HG02678 (cell line): Measurements from ENCODE around the gene MRO.
"Not testable (repeated sequence)": the region's sequence is repeated elsewhere in the genome, so short reads cannot be mapped to it uniquely, and the experiment has no call there.

ENCODE experiments used
- ATAC-seq: cut with Tn5 transposase; IDR thresholded peaks from one replicate; pipeline ENCODE4 v1.9.1; 2021; ENCODE audit warnings: mild to moderate bottlenecking, moderate library complexity; ENCODE audit not compliant: unreplicated experiment

MRO gene

DNA sequence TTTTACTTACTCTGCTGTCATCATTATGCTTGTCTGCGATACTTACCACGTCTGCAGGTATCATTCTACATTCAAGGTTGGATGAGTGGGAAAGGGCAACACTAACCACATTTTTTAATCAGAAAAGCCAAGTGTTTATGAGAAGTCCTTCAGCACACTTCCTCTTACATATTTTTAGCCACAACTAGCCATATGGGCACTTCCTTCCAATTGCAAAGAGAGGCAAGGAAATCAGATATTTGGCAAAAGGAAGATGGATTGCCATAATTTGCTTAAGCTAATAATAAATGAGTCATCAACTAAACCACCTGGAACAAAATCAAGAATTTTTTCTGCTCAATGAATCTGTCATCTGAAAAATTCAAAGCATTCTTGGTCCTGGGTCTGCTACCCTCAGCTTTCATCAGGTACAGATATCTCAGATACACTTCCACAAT is 16.7 kb upstream of the MRO start:
- no peak for ATAC-seq

DNA sequence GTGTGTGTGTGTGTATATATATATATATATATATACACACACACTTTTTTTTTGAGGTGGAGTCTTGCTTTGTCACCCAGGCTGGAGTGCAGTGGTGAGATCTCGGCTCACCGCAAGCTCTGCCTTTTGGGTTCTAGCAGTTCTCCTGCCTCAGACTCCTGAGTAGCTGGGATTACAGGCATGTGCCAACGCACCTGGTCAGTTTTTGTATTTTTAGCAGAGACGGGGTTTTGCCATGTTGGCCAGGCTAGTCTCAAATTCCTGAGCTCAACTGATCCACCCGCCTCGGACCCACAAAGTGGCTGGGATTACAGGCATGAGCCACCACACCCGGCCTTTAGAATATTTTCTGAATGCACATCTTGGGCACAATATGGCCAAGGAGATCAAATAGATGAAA is 13.7 kb upstream of the MRO start:
- not testable (repeated sequence) for ATAC-seq

DNA sequence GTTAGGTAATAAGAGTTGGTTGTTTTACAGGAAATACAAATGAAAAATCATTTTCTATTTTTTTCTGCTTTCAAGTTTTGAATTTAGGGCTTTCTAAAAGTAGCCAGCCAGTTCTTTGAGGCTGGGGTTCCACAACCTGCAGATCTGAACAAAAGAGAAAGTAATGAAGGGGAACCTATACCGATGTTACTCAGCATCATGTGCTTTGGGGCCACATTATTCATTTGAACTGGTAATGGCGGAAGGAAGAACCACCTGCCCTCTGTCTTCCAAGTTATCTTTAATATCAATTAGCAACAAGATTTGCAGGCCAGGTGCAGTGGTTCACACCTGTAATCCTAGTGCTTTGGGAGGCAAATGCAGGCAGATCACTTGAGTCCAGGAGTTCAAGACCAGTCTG is 12.9 kb upstream of the MRO start:
- ATAC-seq, result no peak

DNA sequence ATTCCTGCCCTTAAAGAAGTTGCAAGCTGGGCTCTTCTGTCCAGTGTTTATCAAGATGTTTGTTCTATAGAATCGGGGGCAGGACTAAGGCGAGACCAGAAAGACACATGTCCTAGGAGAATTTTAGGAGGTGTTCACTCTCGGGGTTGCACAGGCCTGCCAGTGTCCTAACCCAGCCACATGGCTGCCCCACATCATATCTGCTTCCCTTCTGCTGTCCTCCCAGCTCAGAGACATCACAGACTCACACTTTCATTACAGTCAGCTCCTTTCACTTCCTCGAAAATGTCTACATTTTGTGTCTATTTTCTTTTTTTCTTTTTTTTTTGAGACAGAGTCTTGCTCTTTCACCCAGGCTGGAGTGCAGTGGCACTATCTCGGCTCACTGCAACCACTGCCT is 10.7 kb upstream of the MRO start:
- peak; percentile 71 for ATAC-seq

DNA sequence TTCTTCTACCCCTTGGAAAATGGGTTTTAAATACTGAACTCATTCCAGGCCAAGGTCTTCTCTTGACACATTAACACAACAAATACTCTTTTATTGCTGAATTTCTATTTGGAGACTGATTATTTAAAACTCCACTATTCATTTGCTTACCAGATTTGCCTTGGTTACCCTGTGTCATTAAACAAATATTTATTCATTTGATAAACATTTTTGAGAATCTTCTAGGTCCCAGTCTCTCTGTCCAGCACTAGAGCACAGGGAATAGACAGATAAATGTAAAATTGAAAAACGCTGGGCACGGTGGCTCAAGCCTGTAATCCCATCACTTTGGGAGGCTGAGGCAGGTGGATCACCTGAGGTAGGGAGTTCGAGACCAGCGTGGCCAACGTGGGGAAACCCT is 9.8 kb upstream of the MRO start:
- no peak for ATAC-seq

DNA sequence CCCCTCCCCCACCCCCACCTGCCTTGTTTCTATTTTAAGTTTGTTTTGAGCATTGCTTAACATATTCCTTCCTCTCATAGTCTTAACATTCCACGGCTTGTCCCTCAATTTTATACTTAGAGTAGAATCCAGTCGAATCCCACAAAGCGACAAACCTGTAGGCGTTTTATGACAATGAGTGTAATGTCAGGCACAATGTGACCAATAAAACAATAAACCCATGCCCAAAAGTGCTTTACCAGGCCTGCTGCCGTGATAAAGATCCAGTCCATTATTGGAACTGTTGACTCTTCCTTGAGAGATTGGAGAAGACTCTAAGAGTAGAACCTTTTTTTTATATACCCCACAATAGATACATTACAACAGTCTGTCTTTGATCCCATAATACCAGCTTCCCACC is 6.2 kb upstream of the MRO start:
- ATAC-seq, result no peak

DNA sequence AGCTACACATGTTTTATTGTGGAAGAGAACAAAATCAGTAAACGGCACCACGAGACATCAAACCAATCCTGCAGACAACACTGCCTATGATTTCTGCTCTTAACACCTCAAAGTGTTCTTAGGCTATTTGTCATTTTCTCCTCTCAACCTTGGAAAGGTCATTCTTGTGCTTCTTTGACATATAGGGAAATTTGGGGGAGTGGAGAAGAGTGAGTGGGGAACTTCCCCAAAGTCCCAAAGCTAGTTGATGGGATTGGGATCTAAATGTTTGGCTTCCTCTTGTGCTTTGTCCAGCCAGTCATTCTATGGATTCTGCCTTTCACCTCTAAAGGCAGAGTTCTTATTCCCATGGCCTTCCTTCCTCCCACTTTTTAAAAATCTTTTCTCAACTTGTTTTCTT is 5.8 kb upstream of the MRO start:
- no peak for ATAC-seq

DNA sequence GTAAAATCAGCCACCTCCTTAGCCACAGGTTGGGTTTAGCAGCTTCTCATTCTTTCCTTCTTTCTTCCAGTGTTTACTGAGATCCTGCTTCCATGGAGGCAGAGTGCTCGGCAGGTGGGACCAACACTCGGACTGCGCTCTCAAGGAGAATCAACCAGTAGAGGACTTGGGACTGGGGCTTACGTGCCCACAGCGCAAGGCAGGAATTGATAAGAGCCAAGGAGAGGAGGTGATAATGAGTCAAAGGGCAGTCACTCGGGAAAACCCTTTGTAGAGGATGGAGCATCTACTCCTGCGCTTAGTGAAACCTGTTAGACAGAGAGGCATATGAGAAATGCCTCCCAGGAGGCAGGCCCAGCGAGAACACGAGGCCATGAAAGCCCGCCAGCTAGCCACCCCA is 2.9 kb upstream of the MRO start:
- ATAC-seq, result no peak

DNA sequence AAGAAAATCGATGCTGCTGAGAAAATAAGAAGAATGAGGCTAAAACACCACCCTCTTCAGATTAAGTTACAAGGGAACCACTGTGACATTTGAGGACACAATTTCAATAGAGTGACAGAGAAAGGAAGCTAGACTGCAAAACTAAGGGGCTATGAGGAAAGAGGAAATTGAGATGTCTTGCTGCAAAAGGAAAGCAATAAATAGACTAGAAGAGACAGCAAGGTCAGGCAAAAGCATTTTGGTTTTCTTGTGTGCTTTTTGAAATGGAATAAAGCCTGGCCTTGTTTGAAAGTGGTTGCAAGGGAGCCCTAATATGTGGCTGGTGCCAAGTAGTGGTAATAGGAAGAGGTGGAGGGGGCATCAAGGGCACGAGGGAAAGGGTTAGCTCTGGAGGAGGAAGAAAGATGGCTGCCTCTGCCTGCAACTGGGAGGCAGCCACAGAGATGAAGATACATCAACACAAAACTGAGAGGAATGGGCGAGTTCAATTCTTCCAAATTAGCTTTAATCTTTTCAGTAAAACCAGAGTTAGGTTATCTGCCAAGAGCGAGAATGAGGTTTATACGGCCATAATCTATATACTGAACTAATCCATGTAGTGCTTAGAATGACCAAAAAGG is 1.2 kb upstream of the MRO start:
- no peak for ATAC-seq

DNA sequence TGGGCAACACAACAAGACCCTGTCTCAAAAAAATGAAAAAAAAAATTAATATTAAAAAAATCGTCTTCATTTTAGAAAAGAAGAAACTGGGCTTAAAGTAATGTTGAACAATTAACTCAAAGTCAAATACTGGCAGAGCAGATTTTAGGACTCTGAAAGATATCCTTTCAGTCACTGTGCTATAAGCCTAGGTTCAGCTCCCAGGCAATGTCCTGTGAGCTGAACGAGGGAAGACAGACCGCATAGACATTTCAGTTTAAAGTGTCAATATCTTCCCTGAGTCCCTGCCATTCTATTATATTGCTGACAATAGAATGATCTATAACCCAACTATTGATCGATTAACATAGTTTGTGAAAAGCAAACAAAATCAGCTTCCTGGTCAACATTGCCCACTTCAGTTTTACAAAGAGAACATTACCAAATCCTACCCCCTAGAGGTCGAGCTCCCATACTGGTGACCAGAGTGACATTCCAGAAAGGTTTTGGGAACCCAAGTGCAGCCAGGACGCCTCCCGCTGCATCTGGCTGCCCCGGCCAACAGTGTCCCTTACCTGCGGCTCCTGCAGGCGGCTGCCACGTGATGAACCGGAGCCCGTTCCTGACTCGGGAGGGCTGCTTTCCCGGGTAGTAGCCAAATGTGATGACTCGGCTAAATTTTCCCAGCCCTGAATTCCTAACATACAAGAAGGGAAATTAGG is 639 bp downstream of the MRO start:
- ATAC-seq, result no peak

DNA sequence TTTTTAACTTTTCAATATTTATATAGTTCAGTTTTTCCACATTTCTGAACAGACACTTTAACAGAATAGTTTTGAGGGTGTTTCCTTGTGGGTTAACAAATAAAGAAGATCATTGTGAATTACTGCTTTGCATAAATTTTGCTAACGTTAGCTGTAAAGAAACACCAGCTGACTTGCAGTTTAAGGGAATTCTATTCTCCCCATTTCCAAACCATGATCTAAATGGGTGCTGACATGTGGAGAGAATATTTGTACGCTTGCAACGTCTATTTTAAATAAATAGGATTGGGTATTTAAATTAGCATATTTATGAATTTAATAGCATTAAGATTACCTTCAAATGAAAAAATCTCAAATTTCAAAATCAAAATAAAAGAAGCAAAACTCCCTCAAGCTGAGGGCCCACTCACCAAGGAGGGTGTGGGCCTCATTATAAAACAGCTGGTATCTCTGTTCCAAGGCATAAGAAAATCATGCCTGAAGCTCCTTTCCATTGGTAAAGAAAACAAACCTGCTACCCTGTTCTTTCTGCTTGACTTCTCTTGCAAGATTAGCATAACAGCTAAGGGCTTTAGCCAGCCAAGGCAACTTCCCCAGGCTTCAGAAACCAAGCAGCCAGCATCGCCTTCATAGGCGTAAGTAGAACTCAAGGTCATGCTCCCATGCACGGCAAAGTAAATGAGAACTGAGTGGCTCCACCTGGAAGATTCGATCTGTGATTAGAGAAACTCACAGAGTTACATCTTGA is 3.2 kb downstream of the MRO start:
- no peak for ATAC-seq

DNA sequence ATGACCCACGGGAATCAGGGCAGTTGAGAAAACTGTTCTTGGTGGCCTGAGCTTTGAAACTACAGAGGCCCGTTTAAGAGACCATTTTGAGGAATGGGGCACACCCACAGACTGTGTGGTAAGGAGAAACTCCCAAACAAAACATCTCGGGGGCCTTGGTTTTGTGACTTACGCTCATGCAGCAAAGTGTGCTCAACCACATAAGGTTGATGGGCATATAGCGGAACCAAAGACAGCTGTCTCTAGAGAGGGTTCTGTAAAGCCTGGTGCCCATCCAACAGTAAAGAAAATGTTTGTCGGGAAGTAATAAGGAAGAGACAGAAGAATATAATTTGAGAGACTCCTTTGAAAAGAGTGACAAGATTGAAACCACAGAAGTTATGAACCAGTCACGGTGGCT is 5.4 kb downstream of the MRO start:
- no peak for ATAC-seq

DNA sequence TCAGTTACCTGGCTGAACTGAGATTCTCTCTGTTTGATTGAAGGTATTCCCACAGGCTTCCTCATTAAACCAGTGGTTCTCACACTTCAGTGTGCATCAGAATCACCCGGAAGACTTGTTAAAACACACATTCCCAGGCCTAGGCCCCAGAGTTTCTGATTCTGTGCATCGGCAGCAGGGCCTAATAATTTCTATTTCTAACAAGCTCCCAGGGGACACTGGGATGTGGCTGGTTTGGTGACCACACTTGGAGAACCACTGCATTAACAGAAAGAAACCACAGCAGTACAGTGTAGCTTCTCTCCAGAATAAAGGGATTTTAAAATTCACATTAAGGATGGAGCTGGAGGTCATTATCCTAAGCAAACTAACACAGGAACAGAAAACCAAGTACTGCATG is 6.5 kb downstream of the MRO start:
- ATAC-seq, result no peak

DNA sequence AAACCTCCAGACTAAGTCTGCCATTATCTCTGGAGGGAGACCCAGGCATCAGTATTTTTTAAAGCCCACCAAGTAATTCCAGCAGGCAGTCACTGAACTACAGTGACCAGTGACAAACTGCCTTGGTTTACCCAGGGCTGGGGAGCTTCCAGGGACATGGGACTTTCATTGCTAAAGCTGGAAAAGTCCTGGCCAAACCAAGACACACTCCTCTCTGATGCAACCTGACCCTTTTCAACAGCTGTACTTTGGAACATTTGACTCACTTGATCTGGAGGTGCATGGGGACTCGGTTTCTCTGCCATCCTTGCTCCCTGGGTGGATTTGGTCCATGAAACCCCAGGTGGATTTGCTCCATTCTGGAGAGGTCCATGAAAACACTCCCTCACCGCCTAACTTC is 7.0 kb downstream of the MRO start:
- no peak for ATAC-seq

DNA sequence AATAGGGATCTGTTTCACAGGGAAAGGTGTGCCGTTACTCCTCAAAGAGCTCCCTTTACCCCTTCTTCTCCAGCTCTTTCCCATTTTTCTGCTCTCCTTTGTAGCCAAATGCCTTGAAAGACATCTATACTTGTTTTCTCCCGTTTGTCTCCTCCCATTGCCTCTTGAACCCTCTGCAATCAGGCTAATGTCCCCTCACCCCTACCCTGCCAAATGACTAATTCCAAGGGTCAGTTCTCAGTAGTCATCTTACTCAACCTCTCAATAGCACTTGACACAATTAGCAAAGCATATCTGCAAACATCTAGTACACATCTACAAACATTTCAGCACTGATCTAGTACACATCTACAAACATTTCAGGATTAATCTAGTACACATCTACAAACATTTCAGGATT is 12.6 kb downstream of the MRO start:
- ATAC-seq, result no peak

DNA sequence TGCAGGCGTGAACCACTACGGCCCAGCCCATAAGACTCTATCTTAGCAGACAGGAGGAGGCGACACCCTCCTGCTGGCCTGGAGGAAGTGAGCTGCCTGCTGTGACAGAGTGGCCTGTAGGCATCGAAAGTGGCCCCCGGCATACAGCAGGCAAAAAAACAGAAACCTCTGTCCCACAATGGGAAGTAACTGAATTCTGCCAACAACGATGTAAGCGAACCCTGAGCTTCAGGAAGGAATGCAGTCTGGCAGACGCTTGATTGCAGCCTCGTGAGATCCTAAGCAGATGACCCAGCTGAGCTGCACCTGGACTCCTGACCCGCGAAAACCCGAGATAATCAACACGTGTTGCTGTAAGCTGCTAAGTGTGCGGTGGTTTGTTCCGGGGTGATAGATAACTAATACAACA is 13.6 kb downstream of the MRO start:
- ATAC-seq, result peak; percentile 49

DNA sequence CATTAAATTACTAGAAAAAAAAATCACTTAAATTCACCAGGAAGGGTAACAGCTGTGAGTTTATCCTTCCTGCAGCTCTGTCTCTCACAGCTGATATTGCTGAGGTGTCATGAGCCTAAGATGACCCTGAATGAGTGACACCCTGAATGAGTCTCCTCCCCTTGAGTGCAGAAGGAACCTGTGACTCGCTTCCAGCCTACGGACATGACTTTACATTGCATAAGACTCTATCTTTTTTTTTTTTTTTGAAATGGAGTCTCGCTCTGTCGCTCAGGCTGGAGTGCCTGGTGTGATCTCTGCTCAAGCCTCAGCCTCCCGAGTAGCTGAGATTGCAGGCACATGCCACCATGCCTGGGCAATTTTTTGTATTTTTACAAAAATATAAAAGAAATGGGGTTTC is 14.1 kb downstream of the MRO start:
- no peak for ATAC-seq

DNA sequence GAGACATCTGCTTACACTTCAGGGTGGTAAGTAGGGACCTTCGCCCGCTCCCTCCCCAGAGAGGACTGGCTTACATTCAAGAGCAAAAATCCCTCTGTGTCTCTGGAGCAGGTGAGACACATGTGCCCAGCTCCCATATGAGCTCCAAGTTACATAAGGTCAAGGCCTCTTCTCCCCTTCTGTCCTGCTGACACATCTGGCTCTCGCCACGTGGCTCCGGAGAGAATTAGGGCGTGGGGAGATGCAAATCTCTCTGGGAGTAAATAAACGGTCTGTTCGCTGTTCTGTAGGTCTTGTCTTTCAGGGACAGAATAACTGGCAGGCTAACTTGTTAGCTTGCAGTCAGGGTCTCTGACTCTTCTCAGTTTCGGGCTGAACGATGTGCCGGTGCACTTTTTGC is 16.2 kb downstream of the MRO start:
- ATAC-seq, result no peak

DNA sequence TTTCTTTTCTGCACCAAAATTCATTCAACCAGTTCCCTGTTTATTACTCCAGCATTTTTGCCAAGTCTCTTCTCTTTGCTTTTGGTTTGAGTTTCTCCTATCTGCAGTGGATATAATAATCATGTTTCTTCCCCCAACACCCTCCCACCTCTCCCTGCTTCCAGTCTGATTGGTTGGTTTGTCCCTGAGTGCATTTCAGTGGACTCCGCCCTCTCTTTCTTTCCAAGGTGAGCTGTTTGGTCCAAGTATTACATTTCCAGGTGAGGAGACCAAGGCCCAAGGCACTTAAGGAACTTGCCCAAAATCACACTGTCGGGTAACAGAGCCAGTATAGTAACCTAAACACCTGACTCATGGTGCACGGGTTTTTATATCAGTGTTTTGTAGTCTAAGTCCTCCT is 17.7 kb downstream of the MRO start:
- ATAC-seq, result no peak

DNA sequence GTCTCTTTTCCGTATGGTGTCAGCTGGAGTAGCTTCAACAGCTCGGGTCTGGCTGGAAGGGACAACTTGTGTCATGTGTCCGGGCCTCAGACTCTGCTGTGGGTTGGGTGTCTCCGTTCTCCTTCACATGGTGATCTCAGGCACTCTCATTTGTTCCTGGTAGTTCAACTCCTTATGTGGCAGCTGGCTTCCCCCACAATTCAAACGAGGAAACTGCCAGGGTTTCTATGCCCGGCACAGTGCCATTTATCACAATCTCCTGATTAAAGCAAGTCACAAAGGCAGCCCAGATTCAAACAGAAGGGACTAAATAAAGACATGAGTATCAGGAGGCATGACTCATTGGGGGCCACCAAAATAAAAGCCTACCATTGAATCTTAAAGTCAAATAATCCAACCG is 22.7 kb downstream of the MRO start:
- no peak for ATAC-seq

DNA sequence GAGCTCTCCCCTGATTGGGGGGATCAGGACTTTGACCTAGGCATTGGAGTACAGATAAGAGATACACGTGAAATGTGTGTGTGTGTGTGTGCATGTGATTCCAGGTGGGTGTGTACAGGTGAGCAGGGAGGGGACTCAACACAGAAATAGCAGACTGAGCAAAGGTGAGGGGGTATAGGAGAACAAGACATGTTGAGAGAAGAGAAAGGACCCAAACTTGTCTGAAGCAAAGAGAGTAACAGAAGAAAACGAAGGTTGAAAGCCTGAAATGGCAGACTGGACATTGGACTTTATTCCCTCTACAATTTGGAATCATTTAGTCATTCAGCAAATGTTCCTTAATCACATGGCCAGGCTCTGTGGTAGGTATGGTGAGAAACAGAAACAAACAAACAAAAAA is 23.3 kb downstream of the MRO start:
- ATAC-seq, result no peak
